Measurements from ENCODE around the gene MYO5A.

MYO5A gene

GRCh38 chr15:52317022-52317421 lies 211.7 kb downstream of the MYO5A start:
- TF ChIP-seq PAX5 (IDR thresholded peaks at IDR 0.05; ENCODE audit: insufficient read depth, low read length, severe bottlenecking) (no peak), POU2F2 (IDR thresholded peaks at IDR 0.05; ENCODE audit: low read depth, low read length) (no peak), TAF1 (IDR thresholded peaks at IDR 0.05; ENCODE audit: low read depth, low read length) (no peak), POLR2A (IDR thresholded peaks at IDR 0.05; ENCODE audit: low read depth, low read length) (no peak), POLR2AphosphoS5 (IDR thresholded peaks at IDR 0.05; ENCODE audit: low read depth, low read length) (no peak), SPI1 (IDR thresholded peaks at IDR 0.05; ENCODE audit: low read depth, low read length) (no peak)

DNA sequence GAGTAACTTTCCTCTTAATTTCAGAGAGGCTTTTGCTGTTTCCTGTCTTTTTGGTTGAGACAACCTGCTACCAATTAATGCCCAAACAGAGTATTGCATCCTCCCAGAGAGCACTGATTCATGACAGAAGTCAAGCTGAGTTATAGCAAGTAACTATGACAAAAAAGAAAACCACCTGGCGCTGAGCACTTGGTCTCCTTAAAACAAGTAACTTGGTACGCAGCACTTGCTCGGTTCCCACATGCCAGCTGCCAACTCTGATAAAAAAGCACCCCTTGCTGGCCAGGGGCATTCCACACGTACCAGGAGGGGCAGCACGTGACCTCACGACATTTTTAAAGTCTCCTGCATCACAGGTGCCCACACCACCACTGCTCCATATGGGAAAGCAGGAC lies 219.5 kb downstream of the MYO5A start:
- DNase-seq (ENCODE audit: insufficient read length, low spot score) = no peak
- FAIRE-seq = no peak
- TF ChIP-seq PAX5 (IDR thresholded peaks at IDR 0.05; ENCODE audit: insufficient read depth, low read length, severe bottlenecking) (no peak), POU2F2 (IDR thresholded peaks at IDR 0.05; ENCODE audit: low read depth, low read length) (no peak), SPI1 (IDR thresholded peaks at IDR 0.05; ENCODE audit: low read depth, low read length) (no peak), POLR2AphosphoS5 (IDR thresholded peaks at IDR 0.05; ENCODE audit: low read depth, low read length) (no peak), POLR2A (IDR thresholded peaks at IDR 0.05; ENCODE audit: low read depth, low read length) (no peak), TAF1 (IDR thresholded peaks at IDR 0.05; ENCODE audit: low read depth, low read length) (no peak)

More at GRCh38 chr15:52317022-52317421, 211.7 kb downstream of the MYO5A start:
- FAIRE-seq (no peak), DNase-seq (ENCODE audit: insufficient read length, low spot score) (no peak)

GRCh38 chr15:52308446-52309153 lies 220.1 kb downstream of the MYO5A start:
- TF ChIP-seq SPI1 (IDR thresholded peaks at IDR 0.05; ENCODE audit: low read depth, low read length) (no peak), TAF1 (IDR thresholded peaks at IDR 0.05; ENCODE audit: low read depth, low read length) (peak; percentile 70), PAX5 (IDR thresholded peaks at IDR 0.05; ENCODE audit: insufficient read depth, low read length, severe bottlenecking) (peak; percentile 43), POU2F2 (IDR thresholded peaks at IDR 0.05; ENCODE audit: low read depth, low read length) (peak; percentile 41; the same call in 1 of the 2 replicates), POLR2A (IDR thresholded peaks at IDR 0.05; ENCODE audit: low read depth, low read length) (no peak), POLR2AphosphoS5 (IDR thresholded peaks at IDR 0.05; ENCODE audit: low read depth, low read length) (no peak)
- DNase-seq (ENCODE audit: insufficient read length, low spot score) = no peak
- FAIRE-seq = peak; percentile 99

DNA sequence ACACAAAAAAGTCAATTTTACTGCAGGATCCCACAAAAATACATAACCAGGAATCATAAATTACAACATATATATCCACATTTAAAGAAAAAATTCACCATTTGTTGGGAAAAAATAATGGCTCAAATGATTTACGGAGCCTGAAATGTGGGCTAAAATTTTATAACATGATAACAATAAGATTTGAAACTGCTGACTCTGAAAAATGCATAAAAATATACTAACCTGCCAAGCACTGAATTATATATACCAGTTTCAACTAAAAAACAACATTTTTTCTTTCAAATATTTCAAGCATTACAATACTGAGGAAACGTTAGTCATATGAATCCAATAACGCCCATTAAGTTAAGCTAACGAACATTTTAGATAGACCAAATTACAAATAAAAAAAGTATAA lies 220.8 kb downstream of the MYO5A start:
- FAIRE-seq (no peak), DNase-seq (ENCODE audit: insufficient read length, low spot score) (no peak)
- TF ChIP-seq POLR2AphosphoS5 (IDR thresholded peaks at IDR 0.05; ENCODE audit: low read depth, low read length) = no peak
- TF ChIP-seq POU2F2 (IDR thresholded peaks at IDR 0.05; ENCODE audit: low read depth, low read length) = no peak
- no peak for TF ChIP-seq SPI1 (IDR thresholded peaks at IDR 0.05; ENCODE audit: low read depth, low read length)
- no peak for TF ChIP-seq POLR2A (IDR thresholded peaks at IDR 0.05; ENCODE audit: low read depth, low read length)
- TF ChIP-seq TAF1 (IDR thresholded peaks at IDR 0.05; ENCODE audit: low read depth, low read length) = no peak
- TF ChIP-seq PAX5 (IDR thresholded peaks at IDR 0.05; ENCODE audit: insufficient read depth, low read length, severe bottlenecking) = no peak

DNA sequence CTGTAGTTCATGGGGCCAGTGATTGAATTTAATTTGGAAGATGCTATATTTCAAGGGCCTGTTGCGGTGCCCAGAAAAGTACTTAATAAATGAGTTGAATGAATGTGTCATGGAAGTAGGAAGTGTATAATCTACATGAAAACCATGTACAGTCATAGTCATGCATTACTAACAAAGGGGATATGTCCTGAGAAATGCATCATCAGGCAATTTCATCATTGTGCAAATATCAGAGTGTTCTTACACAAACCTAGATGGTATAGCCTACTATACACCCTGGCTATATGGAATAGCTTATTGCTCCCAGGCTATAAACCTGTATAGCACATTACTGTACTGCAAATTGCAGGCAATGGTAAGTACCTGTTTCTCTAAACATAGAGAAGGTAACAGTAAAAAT lies 222.4 kb downstream of the MYO5A start:
- DNase-seq (ENCODE audit: insufficient read length, low spot score) = no peak
- TF ChIP-seq SPI1 (IDR thresholded peaks at IDR 0.05; ENCODE audit: low read depth, low read length) (no peak), TAF1 (IDR thresholded peaks at IDR 0.05; ENCODE audit: low read depth, low read length) (no peak), PAX5 (IDR thresholded peaks at IDR 0.05; ENCODE audit: insufficient read depth, low read length, severe bottlenecking) (no peak), POLR2A (IDR thresholded peaks at IDR 0.05; ENCODE audit: low read depth, low read length) (no peak), POLR2AphosphoS5 (IDR thresholded peaks at IDR 0.05; ENCODE audit: low read depth, low read length) (no peak), POU2F2 (IDR thresholded peaks at IDR 0.05; ENCODE audit: low read depth, low read length) (no peak)
- FAIRE-seq = no peak

GRCh38 chr15:52303093-52303772 lies 225.4 kb downstream of the MYO5A start:
- FAIRE-seq (no peak), DNase-seq (ENCODE audit: insufficient read length, low spot score) (no peak)
- TF ChIP-seq TAF1 (IDR thresholded peaks at IDR 0.05; ENCODE audit: low read depth, low read length) (no peak), SPI1 (IDR thresholded peaks at IDR 0.05; ENCODE audit: low read depth, low read length) (no peak), POLR2A (IDR thresholded peaks at IDR 0.05; ENCODE audit: low read depth, low read length) (no peak), POU2F2 (IDR thresholded peaks at IDR 0.05; ENCODE audit: low read depth, low read length) (no peak), POLR2AphosphoS5 (IDR thresholded peaks at IDR 0.05; ENCODE audit: low read depth, low read length) (no peak), PAX5 (IDR thresholded peaks at IDR 0.05; ENCODE audit: insufficient read depth, low read length, severe bottlenecking) (no peak)

- TF ChIP-seq POLR2A (IDR thresholded peaks at IDR 0.05; ENCODE audit: low read depth, low read length) (no peak), SPI1 (IDR thresholded peaks at IDR 0.05; ENCODE audit: low read depth, low read length) (no peak), POU2F2 (IDR thresholded peaks at IDR 0.05; ENCODE audit: low read depth, low read length) (no peak), TAF1 (IDR thresholded peaks at IDR 0.05; ENCODE audit: low read depth, low read length) (no peak), POLR2AphosphoS5 (IDR thresholded peaks at IDR 0.05; ENCODE audit: low read depth, low read length) (no peak), PAX5 (IDR thresholded peaks at IDR 0.05; ENCODE audit: insufficient read depth, low read length, severe bottlenecking) (no peak)
- DNase-seq (ENCODE audit: insufficient read length, low spot score) = no peak
- FAIRE-seq = no peak
Observed at GRCh38 chr15:52301265-52301847, 227.3 kb downstream of the MYO5A start.

DNA sequence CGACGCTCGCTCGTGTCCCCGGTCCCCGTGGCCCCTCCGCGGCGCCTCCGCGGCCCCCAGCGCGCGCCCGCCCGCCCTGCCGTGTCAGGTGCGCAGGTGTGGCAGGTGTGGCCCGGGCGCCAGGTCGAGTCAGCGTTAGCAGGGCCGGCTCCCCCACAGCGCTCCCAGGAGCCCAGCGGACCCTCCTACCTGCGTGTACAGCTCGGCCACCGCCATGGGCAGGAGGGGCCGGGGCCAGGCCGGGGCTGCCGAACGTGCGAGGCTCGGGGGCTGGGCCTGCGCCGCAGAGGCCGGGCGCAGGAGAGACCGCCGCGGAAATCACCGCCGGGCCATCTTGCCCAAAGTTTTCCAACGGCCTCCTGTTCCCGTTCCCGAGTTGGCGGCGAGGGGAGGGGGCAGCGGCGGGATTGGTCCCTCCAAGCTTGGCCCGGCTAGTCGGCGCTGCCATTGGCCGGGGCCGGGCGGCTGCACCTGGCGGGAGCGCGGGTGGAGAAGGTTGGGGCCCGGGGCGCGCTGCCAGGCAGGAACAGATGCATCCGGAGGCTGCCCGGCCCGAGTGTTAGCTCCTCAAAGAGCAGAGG lies 233.2 kb downstream of the MYO5A start, which contains the start of gene MYO5C:
Gene MYO5C, minus strand, starts transcription at position 384 of the 581 bp plus-strand sequence. Its CDS starts 168 bp downstream, at position 216.
- TF ChIP-seq TAF1 (IDR thresholded peaks at IDR 0.05; ENCODE audit: low read depth, low read length) (no peak), SPI1 (IDR thresholded peaks at IDR 0.05; ENCODE audit: low read depth, low read length) (no peak), POU2F2 (IDR thresholded peaks at IDR 0.05; ENCODE audit: low read depth, low read length) (no peak), PAX5 (IDR thresholded peaks at IDR 0.05; ENCODE audit: insufficient read depth, low read length, severe bottlenecking) (no peak), POLR2AphosphoS5 (IDR thresholded peaks at IDR 0.05; ENCODE audit: low read depth, low read length) (no peak), POLR2A (IDR thresholded peaks at IDR 0.05; ENCODE audit: low read depth, low read length) (no peak)
- no peak for FAIRE-seq
- DNase-seq (ENCODE audit: insufficient read length, low spot score) = peak; percentile 28
